Stimulated activated CD4-positive, alpha-beta T cell treated with anti-CD3 and anti-CD28 coated beads, Interleukin-4, amount 100 ng/mL, for 4 hours (primary cell): Measurements from ENCODE around the gene OSCP1.
"Not testable (repeated sequence)": the region's sequence is repeated elsewhere in the genome, so short reads cannot be mapped to it uniquely, and the experiment has no call there.

Experiments
- DNase-seq, 2 experiments: peaks; one replicate each; pipeline ENCODE4 v3.0.0-alpha.2; 2020

OSCP1 gene, protein sequence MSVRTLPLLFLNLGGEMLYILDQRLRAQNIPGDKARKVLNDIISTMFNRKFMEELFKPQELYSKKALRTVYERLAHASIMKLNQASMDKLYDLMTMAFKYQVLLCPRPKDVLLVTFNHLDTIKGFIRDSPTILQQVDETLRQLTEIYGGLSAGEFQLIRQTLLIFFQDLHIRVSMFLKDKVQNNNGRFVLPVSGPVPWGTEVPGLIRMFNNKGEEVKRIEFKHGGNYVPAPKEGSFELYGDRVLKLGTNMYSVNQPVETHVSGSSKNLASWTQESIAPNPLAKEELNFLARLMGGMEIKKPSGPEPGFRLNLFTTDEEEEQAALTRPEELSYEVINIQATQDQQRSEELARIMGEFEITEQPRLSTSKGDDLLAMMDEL

DNA sequence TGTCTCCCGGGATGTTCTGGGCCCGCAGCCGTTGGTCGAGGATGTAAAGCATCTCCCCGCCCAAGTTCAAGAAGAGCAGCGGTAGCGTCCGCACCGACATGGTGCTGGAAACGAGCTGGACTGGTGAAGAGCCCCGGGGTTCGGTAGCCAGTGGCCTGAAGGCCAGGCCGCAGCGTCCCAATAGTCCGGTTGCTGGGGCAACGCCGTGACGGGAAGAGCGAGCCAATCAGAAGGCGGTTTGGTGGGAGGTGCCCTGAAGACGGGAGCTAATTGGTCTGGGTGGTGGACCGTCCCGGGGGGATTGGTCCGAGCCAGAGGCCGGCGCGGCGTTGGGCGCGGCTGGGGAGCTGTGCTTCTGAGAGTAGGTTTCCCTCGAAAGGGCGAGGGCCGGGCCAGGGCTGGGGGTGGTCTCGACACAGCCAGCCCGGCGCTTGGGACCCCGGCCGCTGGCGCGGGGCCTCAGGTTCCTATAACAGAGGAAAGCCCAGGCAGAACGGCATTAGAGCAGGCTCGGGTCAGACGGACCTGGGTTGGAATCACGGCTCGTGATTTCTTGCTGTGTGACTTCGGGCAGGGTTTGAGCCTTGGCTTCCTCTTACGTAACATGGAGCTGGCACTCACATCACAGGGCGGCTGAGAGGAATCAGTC, at the start of gene OSCP1:
Gene OSCP1, minus strand, starts transcription at position 182 of the 649 bp plus-strand sequence. Its CDS starts 82 bp downstream, at position 100.
- peak; percentile 79 to 83 for DNase-seq

DNA sequence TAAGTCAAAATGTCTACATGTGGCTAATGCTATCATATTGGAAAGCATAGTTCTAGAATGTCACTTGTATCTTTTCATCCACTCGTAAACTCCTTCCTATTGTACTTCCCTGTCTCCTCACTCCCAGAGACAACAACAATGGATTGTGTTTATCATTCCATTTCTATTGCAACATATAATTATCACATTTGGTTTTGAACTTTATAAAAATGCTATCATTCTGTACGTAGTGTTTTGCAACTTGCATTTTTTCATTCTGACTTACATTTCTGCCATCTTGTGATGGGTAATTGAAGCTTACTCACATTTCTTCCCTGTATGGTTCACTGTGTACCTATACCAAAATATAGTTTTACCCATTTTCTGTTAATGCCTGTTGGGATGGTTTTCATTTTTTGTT, 47.0 kb upstream of the OSCP1 start:
- DNase-seq = no peak

DNA sequence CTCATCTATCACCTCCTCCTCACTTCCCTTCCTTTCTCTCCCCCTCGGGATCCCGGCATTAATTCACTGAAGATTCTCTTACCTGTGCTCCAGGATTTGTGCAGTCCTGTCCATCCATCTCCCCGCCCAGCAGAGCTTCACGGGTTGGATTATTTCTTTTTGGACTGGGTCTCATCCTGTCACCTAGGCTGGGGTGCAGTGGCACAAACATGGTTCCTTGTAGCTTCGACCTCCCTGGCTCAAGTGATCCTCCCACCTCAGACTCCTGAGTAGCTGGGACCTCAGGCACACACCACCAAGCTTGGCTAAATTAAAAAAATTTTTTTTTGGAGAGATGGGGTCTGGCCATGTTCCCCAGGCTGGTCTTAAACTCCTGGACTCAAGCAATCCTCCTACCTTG, 44.7 kb upstream of the OSCP1 start:
- no peak for DNase-seq

DNA sequence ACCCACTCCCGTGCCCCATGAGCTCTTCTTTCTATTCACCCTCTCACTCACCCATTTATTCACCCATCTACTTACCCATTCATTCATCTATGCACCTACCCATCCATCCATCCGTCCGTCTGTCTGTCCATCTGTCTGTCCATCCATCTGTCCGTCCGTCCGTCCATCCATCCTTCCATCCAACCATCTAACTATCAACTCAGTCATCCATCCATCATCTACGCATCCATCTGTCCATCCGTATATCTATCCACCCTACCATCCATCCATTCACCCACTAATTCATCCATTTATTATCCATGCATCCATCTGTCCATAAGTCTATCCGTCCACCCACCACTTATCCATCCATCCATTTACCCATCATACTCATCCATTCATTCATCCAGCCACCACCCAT, 43.3 kb upstream of the OSCP1 start:
- DNase-seq = no peak

DNA sequence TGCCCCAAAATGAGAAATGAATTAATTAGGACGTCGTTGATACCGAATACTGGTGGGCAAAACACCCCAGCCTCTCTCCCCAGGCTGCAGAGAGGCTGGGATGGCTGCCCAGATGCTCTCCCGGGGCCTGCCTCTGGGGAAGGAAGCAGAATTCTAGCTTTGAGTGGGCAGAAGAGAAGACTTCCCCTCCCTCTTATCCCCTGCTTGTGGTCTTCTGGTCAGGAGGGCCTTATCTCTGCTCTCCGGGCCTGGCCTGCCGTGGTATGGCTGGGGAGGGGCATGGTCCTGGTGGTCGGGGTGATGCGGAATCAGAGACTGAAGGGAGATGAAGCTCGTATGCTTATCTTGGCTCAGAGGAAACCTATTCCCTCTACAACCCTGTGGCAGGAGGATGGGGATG, 42.2 kb upstream of the OSCP1 start:
- no peak for DNase-seq

DNA sequence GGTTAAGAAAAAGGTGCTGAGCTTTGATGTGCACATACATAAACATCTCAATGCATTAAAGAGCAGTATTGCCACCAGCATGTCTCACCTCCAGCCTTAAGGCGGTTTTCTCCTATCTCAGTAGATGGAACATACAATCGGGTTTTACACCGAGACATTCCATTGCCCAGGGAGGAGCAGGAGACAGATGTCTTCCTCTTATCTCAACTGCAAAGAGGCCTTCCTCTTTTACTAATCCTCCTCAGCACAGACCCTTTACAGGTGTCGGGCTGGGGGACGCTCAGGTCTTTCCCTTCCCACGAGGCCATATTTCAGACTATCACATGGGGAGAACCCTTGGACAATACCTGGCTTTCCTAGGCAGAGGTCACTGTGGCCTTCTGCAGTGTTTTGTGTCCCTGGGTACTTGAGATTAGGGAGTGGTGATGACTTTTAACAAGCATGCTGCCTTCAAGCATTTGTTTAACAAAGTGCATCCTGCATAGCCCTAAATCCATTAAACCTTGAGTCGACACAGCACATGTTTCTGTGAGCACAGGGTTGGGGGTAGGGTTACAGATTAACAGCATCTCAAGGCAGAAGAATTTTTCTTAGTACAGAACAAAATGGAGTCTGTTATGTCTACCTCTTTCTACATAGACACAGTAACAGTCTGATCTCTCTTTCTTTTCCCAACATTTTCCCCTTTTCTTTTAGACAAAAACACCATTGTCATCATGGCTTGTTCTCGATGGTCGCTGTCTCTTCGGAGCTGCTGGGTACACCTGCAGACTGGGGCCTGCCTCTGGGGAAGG, 39.2 kb upstream of the OSCP1 start:
- not testable (repeated sequence) for DNase-seq

DNA sequence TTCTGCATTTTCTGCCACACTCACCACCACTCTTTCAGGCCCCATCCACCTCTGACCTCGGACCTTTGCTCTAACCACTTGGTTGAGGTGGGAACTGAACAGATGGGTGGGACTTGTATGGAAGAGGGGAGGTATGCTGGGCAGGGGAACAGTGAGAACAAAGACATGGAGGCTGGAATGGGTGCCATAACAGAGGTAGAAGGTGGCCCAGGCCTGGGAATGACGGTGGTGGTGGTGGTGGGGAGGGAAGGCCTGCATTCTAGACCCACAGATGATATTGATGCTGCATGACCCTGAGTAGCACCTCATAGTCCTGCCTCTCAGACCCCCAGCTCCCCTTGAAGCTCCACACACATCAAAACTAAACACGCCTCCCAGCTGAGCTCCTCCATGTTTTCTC, 37.7 kb upstream of the OSCP1 start:
- no peak for DNase-seq

DNA sequence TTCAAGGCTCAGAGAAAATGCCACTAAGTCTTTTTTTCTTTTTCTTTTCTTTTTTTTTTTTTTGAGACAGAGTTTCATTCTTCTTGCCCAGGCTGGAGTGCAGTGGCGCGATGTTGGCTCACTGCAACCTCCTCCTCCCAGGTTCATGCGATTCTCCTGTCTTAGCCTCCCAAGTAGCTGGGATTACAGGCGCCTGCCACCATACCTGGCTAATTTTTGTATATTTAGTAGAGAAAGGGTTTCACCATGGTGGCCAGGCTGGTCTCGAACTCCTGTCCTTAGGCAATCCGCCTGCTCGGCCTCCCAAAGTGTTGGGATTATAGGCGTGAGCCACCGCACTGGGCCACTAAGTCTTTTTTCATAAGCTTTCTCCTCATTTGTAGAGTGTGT, 37.1 kb upstream of the OSCP1 start:
- DNase-seq = not testable (repeated sequence)

DNA sequence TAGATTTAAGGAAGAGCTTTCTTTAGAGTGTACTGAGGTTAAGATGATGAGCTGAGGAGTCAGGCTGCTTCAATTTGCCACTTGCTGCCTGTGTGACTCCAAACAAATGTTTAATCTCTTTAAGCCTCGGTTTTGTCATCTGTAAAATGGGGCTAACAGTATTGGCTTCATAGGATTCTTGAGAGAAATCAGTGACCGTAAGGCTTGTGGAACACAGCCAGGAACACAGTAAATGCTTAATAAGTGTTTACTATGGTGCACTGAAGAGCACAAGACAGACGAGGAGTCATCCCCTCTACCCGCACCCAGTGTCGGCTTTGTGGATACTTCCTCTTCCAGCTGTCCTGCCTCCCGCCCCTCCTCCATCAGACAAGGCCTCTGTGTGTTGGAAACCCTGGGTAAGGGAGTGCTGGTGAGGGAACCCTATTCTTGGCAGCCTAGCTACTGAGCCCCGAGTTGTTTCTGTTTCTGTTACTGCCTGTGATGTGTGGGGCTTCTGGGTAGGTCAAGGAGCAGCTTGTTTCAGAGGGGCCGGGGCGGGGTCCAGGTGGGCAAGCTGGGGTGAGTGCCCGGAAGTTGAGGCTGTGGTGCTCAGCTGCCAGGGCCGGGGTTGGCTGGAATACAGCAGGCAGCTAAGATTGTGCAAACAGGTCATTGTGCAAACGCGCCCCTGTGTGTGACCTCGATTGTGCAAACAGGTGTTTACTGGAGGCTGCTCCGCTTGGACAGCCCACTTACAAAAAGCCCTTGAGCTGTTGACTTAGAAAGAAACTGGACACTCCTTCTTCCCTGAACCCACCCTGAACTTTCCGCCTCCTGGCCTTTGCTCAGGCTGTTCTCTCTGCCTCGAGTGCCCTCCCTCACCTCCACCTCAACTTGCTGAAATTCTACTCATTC, 36.4 kb upstream of the OSCP1 start:
- DNase-seq = no peak

DNA sequence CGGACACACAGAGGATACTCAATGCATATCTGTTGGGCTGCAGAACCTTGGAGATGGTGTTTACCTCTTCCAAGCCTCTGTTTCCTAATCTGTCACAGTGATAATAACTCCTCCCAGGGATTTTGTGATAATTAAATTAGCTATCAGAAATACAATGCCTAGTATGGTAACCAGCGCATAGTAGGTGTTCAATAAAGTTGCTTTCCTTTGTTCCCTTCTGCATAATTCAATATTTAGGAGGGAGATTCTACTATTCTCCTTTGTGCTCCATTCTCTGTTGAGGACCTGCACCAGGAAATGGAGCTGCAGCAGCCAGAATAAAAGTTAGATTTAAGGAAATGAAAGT, 35.8 kb upstream of the OSCP1 start:
- no peak for DNase-seq

DNA sequence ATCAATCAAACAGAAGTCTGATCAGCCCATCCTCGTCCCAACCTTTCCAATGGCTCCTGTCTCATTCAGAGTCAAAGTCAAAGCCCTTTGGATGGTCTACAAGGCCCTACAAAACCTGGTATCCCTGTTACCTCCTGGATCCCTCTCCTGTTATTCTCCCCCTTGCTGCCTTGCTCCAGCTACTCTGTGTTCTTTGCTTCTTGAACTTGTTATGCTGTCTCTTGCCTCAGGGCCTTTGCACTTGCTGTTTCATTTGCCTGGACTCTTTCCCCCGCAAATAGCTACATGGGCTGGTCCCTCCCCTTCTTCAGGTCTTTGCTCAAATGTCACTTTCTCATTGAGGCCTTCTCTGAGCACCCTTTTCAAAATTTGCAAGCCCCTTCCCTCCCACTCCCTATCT, 33.8 kb upstream of the OSCP1 start:
- DNase-seq = no peak

DNA sequence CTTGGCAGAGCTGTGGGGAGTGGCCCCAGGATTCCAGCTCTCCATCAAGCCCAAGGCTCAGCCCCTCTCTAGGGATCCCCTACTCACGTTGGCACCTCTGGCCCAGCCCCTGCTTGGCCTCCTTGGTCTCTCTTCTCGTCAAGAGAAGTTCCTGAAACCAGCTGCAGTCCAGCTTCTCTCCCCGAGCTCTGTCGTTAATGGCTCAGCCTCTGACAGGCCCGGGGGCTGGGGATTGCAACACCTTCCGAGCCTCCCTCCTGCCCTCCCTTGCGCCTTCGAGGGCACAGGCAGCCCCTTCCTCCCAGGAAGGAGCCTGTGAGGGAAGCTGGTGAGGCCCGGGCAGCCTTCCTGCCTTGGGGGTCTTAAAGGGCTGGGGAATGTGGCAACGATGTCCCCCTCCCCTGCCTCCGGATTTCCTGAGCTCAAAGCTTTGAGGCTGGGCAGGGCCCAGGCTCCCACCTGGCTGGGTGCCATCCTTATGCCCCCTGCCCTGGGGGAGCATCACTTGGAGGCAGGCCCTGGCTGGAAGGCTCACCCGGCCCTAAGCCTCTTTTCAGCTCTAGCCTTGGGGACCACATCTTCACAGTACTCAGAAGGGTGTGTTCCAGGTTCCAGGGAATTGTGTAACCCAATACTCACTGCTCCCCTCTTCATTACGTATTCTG, 32.6 kb upstream of the OSCP1 start, which contains the start of gene CSF3R:
Gene CSF3R, minus strand, starts transcription at position 190 of the 665 bp plus-strand sequence. CDS start 3,417 bp downstream, outside the sequence.
- DNase-seq = no peak

DNA sequence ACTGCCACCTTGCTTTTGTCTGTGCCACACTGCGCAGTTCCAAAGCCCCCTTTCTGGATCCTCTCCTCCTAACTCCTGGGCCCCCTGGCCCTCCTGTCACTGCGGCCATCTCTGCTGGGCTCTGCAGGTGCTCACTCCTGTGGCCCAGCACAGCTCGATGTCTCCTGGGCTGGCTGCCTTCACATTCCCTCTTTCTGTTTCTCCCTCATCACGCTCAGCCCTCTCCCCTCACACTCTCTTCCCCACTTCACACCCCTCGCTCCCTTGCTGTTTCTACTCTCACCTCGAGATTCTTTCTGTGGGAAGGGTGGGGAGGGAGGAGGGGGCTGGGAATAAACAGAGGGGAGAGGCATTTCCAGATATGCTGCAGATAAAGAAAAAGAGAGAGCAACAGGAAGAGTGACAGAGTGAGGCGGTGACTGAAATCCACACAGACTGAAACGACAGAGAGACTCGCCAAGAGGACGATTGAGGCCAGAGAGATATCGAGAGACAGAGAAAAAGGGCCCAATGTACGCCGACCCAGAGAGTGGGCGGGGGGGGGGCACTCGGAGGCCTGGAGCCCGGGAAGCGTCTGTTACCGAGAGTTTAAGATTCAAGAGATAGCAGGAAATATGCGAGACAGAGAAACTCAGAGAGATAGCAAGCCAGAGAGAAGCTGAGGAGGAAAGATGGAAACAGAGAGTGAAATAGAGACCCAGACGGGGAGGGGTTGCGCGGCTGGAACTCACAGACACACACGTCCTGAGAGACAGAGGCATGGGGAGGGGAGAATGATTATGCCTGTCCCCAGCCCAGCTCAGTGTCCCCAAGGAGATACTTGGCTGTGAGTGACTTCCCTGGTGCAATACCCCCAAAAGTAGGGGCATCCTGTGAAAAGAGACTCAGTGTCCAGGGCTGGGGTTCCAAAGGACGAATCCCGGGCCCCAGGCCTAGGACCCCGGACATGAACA, 31.8 kb upstream of the OSCP1 start:
- DNase-seq = no peak

DNA sequence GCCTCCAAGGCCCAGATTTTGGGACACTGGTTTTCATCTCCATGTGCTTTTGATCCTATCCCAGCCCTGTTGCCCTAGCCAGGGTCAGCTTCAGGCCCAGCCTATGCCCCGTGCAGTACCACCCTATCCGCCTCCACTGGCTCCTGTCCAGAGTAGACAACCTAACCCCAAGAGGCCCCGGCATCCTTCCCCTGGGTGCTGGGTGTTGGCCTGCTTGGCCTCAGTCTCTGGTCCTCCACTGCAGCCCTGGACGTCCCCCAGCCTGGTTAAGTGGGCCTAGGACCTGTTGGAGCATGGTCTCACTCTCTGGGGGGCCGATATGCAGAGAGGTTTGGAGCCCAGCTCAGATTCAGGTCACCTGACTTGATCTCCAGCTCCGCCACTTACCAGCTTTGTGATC, 30.8 kb upstream of the OSCP1 start:
- no peak for DNase-seq

DNA sequence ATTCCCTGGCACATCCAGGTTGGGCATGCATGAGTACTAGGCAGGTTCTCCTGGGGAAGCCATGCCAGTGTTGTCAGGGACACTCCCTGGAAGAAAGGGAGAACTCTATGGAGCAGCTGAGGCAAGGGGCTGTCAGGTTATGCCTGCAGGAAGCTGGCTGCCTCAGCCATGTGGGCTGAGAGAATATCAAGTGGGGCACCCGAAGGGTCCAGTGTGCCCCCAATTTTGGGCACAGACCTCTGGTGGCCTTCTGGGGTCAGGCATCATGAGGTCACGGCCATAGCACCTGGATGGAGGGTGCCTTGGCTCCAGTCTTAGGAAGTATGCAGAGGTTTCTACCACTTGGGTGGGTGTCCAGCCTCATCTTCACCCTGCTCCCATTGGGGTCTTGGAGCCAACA, 29.9 kb upstream of the OSCP1 start:
- no peak for DNase-seq

DNA sequence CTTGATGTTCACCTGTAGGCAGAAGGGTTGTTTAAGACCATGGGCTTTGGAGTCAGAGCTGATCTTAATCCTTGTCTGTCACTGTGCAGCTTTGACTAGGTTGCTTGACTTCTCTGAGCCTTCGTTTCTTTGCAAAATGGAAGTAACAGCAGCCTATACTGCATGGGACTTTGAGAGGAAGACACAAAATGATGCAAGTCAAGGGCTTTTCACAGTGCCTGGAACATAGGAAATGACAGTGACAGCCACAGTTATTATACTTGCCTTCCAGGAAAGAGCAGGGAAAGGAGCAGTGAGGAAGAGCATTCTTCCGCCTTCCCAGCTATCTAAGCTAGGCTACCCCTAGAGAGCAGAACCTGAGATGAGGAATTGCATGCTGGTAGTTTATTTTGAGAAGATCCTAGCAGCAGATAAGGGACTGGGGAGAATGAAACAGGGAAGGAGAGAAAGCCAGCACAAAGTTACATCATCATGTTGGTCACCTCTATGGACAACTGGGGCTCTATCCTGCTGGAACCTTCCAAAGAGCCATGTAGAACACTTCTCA, 29.3 kb upstream of the OSCP1 start:
- no peak for DNase-seq

DNA sequence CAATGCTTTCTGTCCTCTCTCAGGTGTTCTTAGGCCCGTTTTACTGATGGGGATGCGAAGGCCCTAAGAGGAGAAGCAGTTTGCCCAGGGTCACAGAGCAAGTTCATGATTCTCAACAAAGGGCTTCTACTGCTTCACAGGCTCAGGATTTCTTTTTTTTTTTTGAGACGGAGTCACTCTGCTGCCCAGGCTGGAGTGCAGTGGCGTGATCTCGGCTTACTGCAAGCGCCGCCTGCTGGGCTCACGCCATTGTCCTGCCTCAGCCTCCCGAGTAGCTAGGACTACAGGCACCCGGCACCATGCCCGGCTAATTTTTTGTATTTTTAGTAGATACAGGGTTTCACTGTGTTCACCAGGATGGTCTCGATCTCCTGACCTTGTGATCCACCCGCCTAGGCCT, 27.4 kb upstream of the OSCP1 start:
- not testable (repeated sequence) for DNase-seq

DNA sequence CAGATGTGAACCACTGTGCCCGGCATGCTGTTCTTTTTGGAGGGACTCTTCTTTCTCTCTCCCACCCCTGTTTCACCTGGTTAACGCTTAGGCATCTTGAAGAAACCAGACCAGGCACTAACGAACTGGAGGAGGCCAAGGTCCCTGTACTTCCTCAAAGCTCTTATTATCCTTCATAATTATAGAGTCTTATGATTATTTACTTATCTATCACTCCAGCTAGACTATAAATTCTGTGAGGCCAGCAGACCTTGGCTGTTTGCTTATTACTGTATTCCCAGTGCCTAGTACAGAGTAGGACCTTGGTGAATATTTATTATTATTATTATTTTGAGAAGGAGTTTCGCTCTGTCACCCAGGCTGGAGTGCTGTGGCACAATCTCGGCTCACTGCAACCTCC, 26.7 kb upstream of the OSCP1 start:
- no peak for DNase-seq

DNA sequence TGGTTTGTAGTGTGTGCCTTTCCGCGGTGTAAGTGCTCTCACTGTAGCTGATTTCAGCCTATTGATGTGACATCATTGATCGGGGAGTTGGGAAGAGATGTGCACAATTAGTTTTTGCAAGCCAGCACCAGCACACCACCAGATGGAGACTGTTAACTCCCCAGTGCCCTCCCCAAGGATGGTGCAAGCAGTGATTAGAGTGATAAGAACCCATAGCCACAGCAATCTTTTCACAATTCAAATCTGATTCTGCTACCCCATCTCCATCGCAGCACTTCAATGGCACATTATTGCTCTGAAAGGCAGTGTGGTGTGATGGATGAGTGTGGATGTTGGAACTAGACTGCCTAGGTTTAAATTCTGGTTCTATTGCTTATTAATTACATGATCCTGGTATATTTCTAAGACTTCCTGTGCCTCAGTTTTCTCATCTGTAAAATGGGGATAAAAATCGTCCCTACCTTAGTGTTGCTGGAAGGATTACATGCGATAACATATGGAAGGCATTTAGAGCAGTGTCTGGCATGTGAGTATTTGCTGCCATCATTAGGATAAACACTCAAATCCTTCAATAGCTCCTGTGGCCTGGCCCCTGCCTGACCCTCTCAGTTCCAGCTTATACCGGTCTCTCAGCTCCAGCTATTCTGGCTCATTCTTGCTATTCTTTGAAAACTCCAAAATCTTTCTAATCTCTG, 25.8 kb upstream of the OSCP1 start:
- no peak for DNase-seq

DNA sequence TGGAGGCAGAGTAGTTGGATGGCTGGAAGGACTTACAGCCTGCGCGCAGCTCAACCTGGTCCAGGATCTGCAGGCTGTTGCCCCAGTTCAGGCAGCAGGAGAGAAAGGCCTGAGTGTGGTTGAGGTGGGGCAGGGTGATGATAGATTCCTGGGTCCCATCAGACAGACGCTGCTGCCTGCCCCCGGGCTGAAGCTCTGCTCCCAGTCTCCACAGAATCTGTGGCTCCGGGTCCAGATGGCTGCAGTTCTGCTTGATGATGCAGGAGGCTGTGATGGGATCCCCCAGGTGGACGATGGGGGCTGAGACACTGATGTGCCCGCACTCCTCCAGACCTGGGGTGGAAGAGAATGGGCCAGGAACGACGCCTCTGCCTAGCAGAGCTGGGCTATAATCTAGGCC, 25.1 kb upstream of the OSCP1 start:
- DNase-seq = no peak
